ENCODE results near the gene NFKBIA.

- TF ChIP-seq EZH2 (IDR thresholded peaks at IDR 0.05; ENCODE audit: borderline replicate concordance, low read length): no peak
- TF ChIP-seq, protein P1, sequence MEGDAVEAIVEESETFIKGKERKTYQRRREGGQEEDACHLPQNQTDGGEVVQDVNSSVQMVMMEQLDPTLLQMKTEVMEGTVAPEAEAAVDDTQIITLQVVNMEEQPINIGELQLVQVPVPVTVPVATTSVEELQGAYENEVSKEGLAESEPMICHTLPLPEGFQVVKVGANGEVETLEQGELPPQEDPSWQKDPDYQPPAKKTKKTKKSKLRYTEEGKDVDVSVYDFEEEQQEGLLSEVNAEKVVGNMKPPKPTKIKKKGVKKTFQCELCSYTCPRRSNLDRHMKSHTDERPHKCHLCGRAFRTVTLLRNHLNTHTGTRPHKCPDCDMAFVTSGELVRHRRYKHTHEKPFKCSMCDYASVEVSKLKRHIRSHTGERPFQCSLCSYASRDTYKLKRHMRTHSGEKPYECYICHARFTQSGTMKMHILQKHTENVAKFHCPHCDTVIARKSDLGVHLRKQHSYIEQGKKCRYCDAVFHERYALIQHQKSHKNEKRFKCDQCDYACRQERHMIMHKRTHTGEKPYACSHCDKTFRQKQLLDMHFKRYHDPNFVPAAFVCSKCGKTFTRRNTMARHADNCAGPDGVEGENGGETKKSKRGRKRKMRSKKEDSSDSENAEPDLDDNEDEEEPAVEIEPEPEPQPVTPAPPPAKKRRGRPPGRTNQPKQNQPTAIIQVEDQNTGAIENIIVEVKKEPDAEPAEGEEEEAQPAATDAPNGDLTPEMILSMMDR (IDR thresholded peaks at IDR 0.05; ENCODE audit: low read length): no peak
Observed at GRCh38 chr14:35366056-35366451, 38.5 kb downstream of the NFKBIA start.

Data from OCI-LY1 (cell line).